HFF-Myc (cell line): ENCODE data around the gene FUCA1.
A peak's percentile ranks its signal among the peaks of the same experiment; 100 is the strongest.

Experiments
- DNase-seq: peaks from one replicate; pipeline ENCODE4 v3.0.0-alpha.2; 2011; ENCODE audit warnings: low read depth; ENCODE audit errors: extremely low read depth
- H3K4me3 ChIP-seq: replicated peaks from 2 replicates; pipeline ENCODE4 v1.5.1; 2011; ENCODE audit warnings: low read depth, mild to moderate bottlenecking, control low read depth, low read length
- CTCF ChIP-seq: IDR thresholded peaks from 2 replicates; pipeline ENCODE4 v1.5.1; 2012; ENCODE audit warnings: mild to moderate bottlenecking, low read depth, low read length, control low read depth; ENCODE audit errors: missing control alignments

Gene FUCA1

DNA sequence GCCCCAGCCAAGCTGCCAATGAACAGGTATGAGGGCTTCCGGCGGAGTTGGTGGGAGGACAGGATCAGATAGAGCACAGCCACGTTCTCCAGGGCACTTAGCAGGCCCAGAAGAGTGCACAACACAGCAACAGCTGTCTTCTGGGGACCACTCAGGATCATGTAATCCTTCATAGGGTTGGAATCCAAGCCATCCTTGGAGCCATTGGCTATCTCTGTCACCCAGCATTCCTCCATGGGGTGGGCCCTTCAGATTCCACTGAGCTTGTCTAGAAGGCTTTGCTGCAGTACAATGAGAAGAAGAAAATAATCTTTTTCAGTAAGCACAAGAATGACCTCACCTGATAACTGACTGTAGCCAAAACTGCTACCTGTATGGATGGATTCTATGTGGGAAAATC is 7.3 kb upstream of the FUCA1 start:
- DNase-seq, result no peak
- no peak for TF ChIP-seq CTCF
- H3K4me3 ChIP-seq, result no peak overlapping the region

DNA sequence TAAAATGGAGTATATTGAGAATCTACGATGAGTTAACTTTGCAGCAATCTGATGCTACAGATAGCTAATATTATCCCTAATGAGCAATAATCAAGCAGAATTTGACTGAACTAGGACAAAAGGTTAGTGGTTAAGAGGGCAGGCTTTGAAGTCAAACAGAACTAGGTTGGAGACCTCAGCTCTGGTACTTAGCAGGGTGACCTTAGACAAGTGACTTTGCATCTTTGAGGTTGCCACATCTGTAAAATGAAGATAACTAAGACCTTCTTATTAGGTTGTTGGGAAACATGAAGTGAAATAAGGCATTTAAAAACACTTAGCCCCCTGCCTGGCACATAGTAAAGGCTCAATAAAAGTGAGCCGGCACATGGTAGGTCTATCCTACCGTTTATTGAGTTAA is 4.3 kb upstream of the FUCA1 start:
- TF ChIP-seq CTCF, result no peak
- no peak for DNase-seq
- no peak overlapping the region for H3K4me3 ChIP-seq

- TF ChIP-seq CTCF, result no peak
- no peak for DNase-seq
- H3K4me3 ChIP-seq, result no peak overlapping the region
Measured at GRCh38 chr1:23869051-23869450, 961 bp upstream of the FUCA1 start.

GRCh38 chr1:23868557-23869016 is 497 bp upstream of the FUCA1 start:
- peak overlapping the region; percentile 53 for H3K4me3 ChIP-seq
- no peak for TF ChIP-seq CTCF
- DNase-seq, result no peak

DNA sequence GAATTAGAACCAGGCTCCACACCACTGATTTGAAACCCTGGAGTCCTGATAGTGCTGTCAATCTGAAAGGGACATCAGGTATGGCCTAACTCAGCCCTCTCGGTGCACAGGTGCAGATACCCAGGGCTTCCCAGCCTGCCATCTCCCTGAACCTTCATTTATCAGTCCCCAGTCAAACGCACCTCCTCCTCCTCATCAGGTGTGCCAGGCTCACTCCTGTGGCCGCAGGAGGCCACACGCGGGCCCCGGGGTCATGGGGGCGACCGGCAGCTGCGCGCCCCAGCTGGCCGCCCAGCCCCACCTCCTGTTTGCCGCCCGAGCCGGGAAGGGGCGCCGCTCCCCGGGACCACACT is 572 bp downstream of the FUCA1 start:
- DNase-seq, result no peak
- TF ChIP-seq CTCF, result no peak
- peak overlapping the region; percentile 53 for H3K4me3 ChIP-seq

GRCh38 chr1:23865543-23865930 is 2.6 kb downstream of the FUCA1 start:
- H3K4me3 ChIP-seq, result no peak overlapping the region
- peak; percentile 48 for DNase-seq
- TF ChIP-seq CTCF, result no peak

GRCh38 chr1:23864801-23865542 is 3.1 kb downstream of the FUCA1 start:
- DNase-seq, result no peak
- no peak for TF ChIP-seq CTCF
- no peak overlapping the region for H3K4me3 ChIP-seq
